LoVo (cell line): Measurements from ENCODE around the gene RPL35A.
"Not testable (repeated sequence)": the region's sequence is repeated elsewhere in the genome, so short reads cannot be mapped to it uniquely, and the experiment has no call there.

Experiments
- DNase-seq: peaks from one replicate; pipeline ENCODE4 v3.0.0-alpha.2; 2016; ENCODE audit warnings: low spot score

Gene RPL35A

GRCh38 chr3:197952440-197952839 is 2.5 kb downstream of the RPL35A start:
- no peak for DNase-seq

GRCh38 chr3:197953325-197953724 is 3.3 kb downstream of the RPL35A start:
- DNase-seq = no peak

- DNase-seq = no peak
Observed at GRCh38 chr3:197953881-197954280, 3.9 kb downstream of the RPL35A start.

- no peak for DNase-seq
Observed at GRCh38 chr3:197955892-197956477, 6.0 kb downstream of the RPL35A start.

GRCh38 chr3:197956626-197956988 is 6.6 kb downstream of the RPL35A start:
- no peak for DNase-seq

DNA sequence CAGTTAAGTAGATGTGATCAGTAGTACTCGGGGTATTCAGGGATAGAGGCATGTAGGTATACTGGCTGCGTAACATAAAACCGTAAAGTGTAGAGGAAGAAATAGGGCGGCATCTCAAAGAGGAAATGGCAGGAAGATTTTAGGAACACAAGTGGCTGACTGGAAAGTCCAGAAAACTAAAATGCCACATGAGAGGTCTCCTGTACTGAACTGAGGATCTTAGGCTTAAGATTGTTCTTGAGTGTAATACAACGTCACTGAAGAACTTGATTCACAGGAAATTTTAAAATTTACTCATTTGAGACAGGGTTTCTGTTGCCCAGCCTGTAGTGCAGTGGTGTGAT is 7.8 kb downstream of the RPL35A start:
- DNase-seq = no peak

- DNase-seq = no peak
Observed at GRCh38 chr3:197958346-197958745, 8.4 kb downstream of the RPL35A start.

DNA sequence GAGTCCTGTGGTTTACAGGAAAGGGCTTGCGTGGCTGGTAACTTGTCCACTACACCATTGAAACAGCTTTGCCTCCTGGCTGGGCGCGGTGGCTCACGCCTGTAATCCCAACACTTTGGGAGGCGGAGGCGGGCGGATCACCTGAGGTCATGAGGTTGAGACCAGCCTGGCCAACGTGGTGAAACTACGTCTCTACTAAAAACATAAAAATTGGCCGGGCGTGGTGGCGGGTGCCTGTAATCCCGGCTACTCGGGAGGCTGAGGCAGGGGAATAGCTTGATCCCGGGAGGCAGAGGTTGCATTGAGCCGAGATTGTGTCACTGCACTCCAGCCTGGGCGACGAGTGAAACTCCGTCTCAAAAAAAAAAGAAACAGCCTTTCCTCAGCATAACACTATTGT is 8.9 kb downstream of the RPL35A start:
- DNase-seq = not testable (repeated sequence)

- DNase-seq = no peak
Observed at GRCh38 chr3:197959500-197959890, 9.5 kb downstream of the RPL35A start.

DNA sequence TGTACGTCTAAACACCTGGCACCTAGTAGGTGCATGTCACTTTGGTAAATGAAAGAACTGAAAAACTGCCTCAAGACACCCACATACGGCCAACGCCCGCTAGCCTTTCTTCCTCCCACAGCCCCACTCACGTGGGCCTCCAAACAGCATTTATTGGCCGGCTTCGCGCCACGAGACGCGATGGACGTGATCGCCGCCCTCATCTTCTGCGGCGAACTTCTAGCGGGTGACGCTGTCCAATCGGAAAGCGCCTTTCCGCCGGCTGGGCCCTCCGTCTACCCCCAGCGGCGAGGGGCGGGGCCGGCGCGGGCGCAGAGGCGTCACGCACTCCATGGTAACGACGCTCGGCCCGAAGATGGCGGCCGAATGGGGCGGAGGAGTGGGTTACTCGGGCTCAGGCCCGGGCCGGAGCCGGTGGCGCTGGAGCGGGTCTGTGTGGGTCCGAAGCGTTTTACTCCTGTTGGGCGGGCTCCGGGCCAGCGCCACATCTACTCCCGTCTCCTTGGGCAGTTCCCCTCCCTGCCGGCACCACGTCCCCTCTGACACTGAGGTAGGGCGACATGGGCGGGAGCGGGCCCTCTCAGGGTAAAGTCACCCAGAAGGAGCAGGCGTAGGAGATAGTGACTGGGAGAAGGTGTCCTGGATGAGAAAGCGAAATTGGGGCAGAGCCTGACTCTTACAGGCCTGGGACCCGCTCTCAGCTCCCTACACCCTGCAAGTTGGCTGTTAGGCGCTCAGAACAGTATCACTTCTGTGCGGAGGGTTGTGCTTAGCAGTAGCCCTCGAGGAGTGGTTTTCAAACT is 10.1 kb downstream of the RPL35A start, which contains the start of gene LMLN:
Gene LMLN, plus strand, starts transcription at position 327 of the 803 bp plus-strand sequence. Its CDS starts 29 bp downstream, at position 356.
- peak; percentile 96 for DNase-seq

- DNase-seq = no peak
Observed at GRCh38 chr3:197960694-197961581, 10.9 kb downstream of the RPL35A start.

DNA sequence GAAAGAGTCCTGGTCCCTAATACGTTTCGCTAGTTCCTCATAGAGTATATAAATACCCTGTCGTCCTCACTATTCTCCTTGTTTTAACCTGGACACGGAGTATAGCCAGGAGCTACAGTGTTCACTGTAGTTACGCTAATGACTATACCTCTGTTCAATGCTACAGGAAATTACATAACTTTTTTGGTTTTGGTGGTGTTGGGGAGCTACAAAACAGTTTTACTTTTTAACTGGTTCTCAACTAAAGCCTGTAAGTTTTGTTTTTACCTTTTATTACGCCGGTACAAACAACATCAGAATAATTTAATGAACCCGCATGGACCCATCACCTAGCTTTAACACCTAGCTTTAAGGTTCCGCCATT is 11.6 kb downstream of the RPL35A start:
- DNase-seq = no peak

GRCh38 chr3:197963019-197963637 is 13.1 kb downstream of the RPL35A start:
- DNase-seq = no peak

GRCh38 chr3:197967337-197967989 is 17.5 kb downstream of the RPL35A start:
- not testable (repeated sequence) for DNase-seq

- DNase-seq = no peak
Observed at GRCh38 chr3:197970588-197970987, 20.6 kb downstream of the RPL35A start.

GRCh38 chr3:197974016-197974415 is 24.0 kb downstream of the RPL35A start:
- no peak for DNase-seq

DNA sequence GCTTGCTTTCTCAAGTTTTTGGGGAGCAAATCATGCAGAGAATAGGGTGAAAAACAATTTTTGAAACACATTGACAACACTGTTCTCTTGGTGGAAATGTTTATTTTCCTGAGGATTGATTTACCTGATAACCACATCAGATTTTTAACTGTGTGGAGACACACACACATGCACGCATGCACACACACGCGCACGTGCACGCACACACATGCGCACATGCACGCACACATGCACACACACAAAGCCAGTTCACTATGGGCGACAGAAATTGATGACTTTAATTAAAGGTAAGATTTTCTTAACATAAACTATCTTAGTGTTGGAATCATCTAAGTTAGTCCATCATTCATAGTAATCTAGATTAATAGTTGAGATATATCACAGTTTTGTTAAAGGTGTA is 25.3 kb downstream of the RPL35A start:
- DNase-seq = no peak

DNA sequence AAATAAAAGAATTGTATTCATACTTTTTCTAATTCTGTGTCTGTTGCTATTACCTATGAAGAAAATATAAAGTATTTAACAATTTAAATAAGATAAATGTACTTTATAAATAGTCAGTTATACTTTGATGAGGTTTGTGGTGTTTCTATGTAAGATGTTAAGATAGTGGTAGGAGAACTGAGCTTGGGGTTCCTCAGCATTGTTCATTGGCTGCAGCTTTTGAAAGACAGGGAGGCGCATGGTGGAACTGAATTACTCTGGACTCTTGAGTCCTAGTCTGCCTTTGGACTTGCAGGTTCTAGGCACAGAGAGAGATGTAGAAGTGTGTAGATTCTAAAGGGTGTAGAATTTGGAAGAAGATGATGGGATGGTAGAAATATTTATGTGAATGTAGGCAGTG is 33.1 kb downstream of the RPL35A start:
- DNase-seq = no peak

DNA sequence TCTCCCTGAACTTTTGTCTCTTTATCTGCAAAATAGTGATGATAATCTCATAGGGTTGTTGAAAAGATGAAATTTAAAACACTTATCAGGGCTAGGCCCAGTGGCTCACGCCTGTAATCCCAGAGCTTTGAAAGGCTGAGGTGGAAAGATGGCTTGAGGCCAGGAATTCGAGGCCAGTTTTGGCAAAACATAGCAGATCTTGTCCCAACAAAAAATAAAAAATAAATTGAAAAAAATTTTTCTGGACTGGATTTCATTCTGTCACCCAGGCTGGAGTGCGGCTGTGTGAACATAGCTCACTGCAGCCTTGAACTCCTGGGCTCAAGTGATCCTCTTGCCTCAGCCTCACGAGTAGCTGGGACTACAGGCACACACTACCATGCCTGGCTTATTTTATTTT is 39.7 kb downstream of the RPL35A start:
- DNase-seq = no peak

GRCh38 chr3:197994736-197995135 is 44.7 kb downstream of the RPL35A start:
- DNase-seq = no peak

GRCh38 chr3:197996855-197997254 is 46.9 kb downstream of the RPL35A start:
- no peak for DNase-seq

- no peak for DNase-seq
Observed at GRCh38 chr3:197997936-197998335, 47.9 kb downstream of the RPL35A start.
